ENCODE data around the gene SMIM28.

SMIM28 gene

DNA sequence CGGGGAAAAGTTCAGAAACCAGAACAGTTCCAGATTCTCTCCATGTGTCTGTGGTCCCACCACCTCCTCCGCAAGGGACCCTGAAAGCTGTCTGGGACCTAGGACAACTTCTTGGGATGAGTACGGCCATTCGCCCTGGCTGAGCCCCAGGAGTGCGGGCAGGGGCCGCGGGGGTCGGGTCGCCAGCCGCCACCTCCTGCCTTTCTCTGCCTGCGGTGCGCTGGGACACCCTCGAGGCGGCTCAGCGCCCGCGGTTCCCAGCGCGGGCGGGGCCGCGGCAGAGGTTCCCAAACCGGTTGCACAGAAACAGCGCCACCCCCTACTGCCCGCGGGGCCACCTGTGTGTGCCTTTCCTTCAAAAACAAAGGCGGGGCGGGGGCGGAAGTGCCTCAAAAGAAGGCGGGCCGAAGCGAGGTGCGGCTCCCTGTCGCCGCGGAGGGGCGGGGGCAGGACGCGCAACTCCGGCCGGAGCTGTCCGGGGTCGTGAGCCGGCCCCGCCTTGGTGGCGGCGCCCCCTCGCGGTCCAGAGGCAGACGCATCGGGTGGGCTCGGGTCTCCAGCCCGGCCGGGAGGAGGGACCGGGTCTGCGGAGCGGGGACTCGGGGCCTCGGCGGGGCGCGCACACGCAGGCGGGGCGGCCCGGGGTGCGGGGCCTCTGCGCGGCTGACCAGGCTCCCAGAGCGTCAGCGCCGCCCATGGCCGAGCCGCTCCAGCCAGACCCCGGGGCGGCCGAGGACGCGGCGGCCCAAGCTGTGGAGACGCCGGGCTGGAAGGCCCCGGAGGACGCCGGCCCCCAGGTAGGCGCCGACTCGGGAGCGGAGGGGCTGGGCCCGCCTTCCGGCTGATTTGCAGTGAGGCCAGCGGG is 26.3 kb downstream of the SMIM28 start, which contains the start of gene HEBP2:
Gene HEBP2 (plus strand): TSS at position 423 of the 865 bp plus-strand sequence. CDS start 273 bp downstream, at position 696.
- Histone ChIP-seq H3K9me2 (replicated peaks; ENCODE audit: insufficient read depth, low read length) (no peaks in the 10 kb centered on the region), H2AFZ (ENCODE audit: low read length) (peak within 1 kb of the TSS; percentile 98), H3K36me3 (replicated peaks; ENCODE audit: insufficient read depth, low read length) (no peaks in the 10 kb centered on the region), H3K27me3 (replicated peaks; ENCODE audit: insufficient read depth, low read length) (no peaks in the 10 kb centered on the region), H3F3A (ENCODE audit: insufficient read depth, low read length) (peaks cover 5% of the 10 kb centered on the region; the same call in 1 of the 2 replicates), H3K9ac (ENCODE audit: low read length) (peak within 1 kb of the TSS; percentile 65), H3K79me2 (ENCODE audit: low read length) (no peaks in the 10 kb centered on the region), H3K4me1 (ENCODE audit: low read length) (no peaks in the 10 kb centered on the region), H3K27ac (ENCODE audit: low read length) (no peak within 1 kb of the TSS), H3K9me3 (replicated peaks; ENCODE audit: insufficient read depth, low read length) (no peaks in the 10 kb centered on the region), H4K20me1 (ENCODE audit: insufficient read depth, low read length) (no peaks in the 10 kb centered on the region), H3K4me2 (ENCODE audit: low read depth, low read length) (peak within 1 kb of the TSS; percentile 97), H3K4me3 (ENCODE audit: low read length) (peak within 1 kb of the TSS; percentile 84)
- DNase-seq, result peak; percentile 95
- TF ChIP-seq CTCF (IDR thresholded peaks at IDR 0.05; ENCODE audit: low read length) (peak; percentile 37; the same call in 1 of the 2 replicates), EZH2phosphoT487 (IDR thresholded peaks at IDR 0.05; ENCODE audit: low read length) (no peak), EZH2 (optimal IDR thresholded peaks at IDR 0.05; ENCODE audit: low read depth, low read length) (no peak)

DNA sequence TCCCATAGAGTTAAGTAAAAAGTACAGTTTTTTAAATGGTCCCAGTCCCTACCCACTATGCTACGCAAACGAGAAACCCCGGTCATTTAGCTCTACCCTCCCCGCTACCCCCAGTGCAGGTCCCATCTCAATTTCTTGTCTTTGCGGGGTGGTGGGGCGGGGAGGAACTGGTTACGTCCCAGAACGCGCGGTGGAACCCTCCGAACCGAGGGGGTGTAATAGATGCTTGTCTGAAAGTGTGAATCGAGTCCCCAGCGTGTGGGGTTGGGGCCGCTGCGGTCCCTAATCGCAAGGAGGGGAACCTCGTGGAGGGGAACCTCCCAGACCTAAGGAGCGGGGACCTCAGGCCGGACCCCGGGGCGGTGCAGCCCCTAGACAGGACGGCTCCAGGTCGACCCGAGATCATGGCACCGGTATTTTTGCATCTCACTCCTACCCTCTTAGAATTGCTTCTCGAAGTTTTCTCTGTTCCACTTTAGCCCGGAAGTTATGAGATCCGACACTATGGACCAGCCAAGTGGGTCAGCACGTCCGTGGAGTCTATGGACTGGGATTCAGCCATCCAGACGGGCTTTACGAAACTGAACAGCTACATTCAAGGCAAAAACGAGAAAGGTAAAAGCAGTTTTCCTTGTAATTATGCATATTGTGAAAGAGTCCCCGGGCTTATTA is 27.1 kb downstream of the SMIM28 start:
- DNase-seq, result no peak

More for the DNA sequence above, 27.1 kb downstream of the SMIM28 start:
- Histone ChIP-seq H3F3A (ENCODE audit: insufficient read depth, low read length) (peaks cover 5% of the 10 kb centered on the region; the same call in 1 of the 2 replicates), H3K9ac (ENCODE audit: low read length) (peak overlapping the region; percentile 10; the same call in 1 of the 2 replicates), H3K9me3 (replicated peaks; ENCODE audit: insufficient read depth, low read length) (no peaks in the 10 kb centered on the region), H3K4me2 (ENCODE audit: low read depth, low read length) (peak overlapping the region; percentile 97), H3K27me3 (replicated peaks; ENCODE audit: insufficient read depth, low read length) (no peaks in the 10 kb centered on the region), H3K79me2 (ENCODE audit: low read length) (no peaks in the 10 kb centered on the region), H3K36me3 (replicated peaks; ENCODE audit: insufficient read depth, low read length) (no peaks in the 10 kb centered on the region), H3K4me3 (ENCODE audit: low read length) (peak overlapping the region; percentile 84), H4K20me1 (ENCODE audit: insufficient read depth, low read length) (no peaks in the 10 kb centered on the region), H3K9me2 (replicated peaks; ENCODE audit: insufficient read depth, low read length) (no peaks in the 10 kb centered on the region), H3K4me1 (ENCODE audit: low read length) (no peaks in the 10 kb centered on the region), H3K27ac (ENCODE audit: low read length) (no peak overlapping the region), H2AFZ (ENCODE audit: low read length) (peak overlapping the region; percentile 59)
- TF ChIP-seq EZH2phosphoT487 (IDR thresholded peaks at IDR 0.05; ENCODE audit: low read length) (no peak), EZH2 (optimal IDR thresholded peaks at IDR 0.05; ENCODE audit: low read depth, low read length) (no peak), CTCF (IDR thresholded peaks at IDR 0.05; ENCODE audit: low read length) (no peak)

All from MM.1S (cell line).